Neural cell (in vitro differentiated cells): ENCODE measurements around the gene IGF2BP2. TPM values are rescaled to one million over a fixed set of nuclear protein-coding genes. Genes with fewer than 3 reads are reported as not detected.
A peak's percentile ranks its signal among the peaks of the same experiment; 100 is the strongest.

Source experiments
- H2AFZ ChIP-seq: fragments of 200-600, 300-800 bp; sonication (generic), shearing (Covaris generic); 2 replicates; pipeline ENCODE4 v1.6.0; 2014; ENCODE audit warnings: low read depth, mild to moderate bottlenecking, antibody characterized with exemption, low read length, moderate library complexity
- H3F3A ChIP-seq: fragments of 200-600 bp; shearing (Covaris generic); 2 replicates; pipeline ENCODE4 v1.6.1; 2016; ENCODE audit warnings: mild to moderate bottlenecking, moderate library complexity, mixed read lengths, antibody characterized with exemption, low read length; ENCODE audit not compliant: insufficient read depth, poor library complexity, severe bottlenecking
- H3K27ac ChIP-seq: fragments of 200-600, 300-800 bp; sonication (generic), shearing (Covaris generic); 2 replicates; pipeline ENCODE4 v1.5.1; 2014; ENCODE audit warnings: mild to moderate bottlenecking, low read length, moderate library complexity
- H3K27me3 ChIP-seq: fragments of 300-800, 200-600 bp; sonication (generic), shearing (Covaris generic); 2 replicates; pipeline ENCODE4 v1.6.0; 2014; ENCODE audit warnings: mild to moderate bottlenecking, low read depth, low read length, moderate library complexity; ENCODE audit not compliant: insufficient read depth
- H3K36me3 ChIP-seq: fragments of 300-800, 200-600 bp; sonication (generic), shearing (Covaris generic); 2 replicates; pipeline ENCODE4 v1.5.1; 2014; ENCODE audit warnings: mild to moderate bottlenecking, antibody characterized with exemption, low read length, moderate library complexity; ENCODE audit not compliant: insufficient read depth
- H3K4me2 ChIP-seq: fragments of 300-800, 200-600 bp; sonication (generic), shearing (Covaris generic); 2 replicates; pipeline ENCODE4 v1.6.0; 2014; ENCODE audit warnings: mild to moderate bottlenecking, low read length
- H3K4me3 ChIP-seq: fragments of 300-800, 200-600 bp; sonication (generic), shearing (Covaris generic); 2 replicates; pipeline ENCODE4 v1.5.1; 2014; ENCODE audit warnings: mild to moderate bottlenecking, low read length, moderate library complexity
- H3K79me2 ChIP-seq: fragments of 200-600 bp; shearing (Covaris generic); replicated peaks from 2 replicates; pipeline ENCODE4 v1.6.0; 2014; ENCODE audit warnings: mild to moderate bottlenecking, low read length, moderate library complexity; ENCODE audit not compliant: insufficient read depth
- H3K9ac ChIP-seq: fragments of 300-800, 200-600 bp; sonication (generic), shearing (Covaris generic); 2 replicates; pipeline ENCODE4 v1.6.1; 2016; ENCODE audit warnings: mild to moderate bottlenecking, low read length, mixed read lengths
- H3K9me2 ChIP-seq: fragments of 200-600 bp; shearing (Covaris generic); 2 replicates; pipeline ENCODE4 v1.6.1; 2016; ENCODE audit warnings: mild to moderate bottlenecking, low read length, mixed read lengths; ENCODE audit not compliant: insufficient read depth
- H3K9me3 ChIP-seq: fragments of 200-600, 300-800 bp; sonication (generic), shearing (Covaris generic); 2 replicates; pipeline ENCODE4 v1.6.1; 2016; ENCODE audit warnings: mild to moderate bottlenecking, mixed run types, low read length, moderate library complexity, mixed read lengths
- H4K20me1 ChIP-seq: fragments of 200-600 bp; shearing (Covaris generic); 2 replicates; pipeline ENCODE4 v1.6.1; 2016; ENCODE audit warnings: mild to moderate bottlenecking, mixed run types; ENCODE audit not compliant: insufficient read depth
- CTCF ChIP-seq: fragments of 450-650 bp; IDR thresholded peaks from 2 replicates; pipeline ENCODE4 v1.5.1; 2014; ENCODE audit warnings: antibody characterized with exemption, mild to moderate bottlenecking, moderate library complexity; ENCODE audit not compliant: poor library complexity, severe bottlenecking
- EP300 ChIP-seq: fragments of 450-650 bp; conservative IDR thresholded peaks from 2 replicates; pipeline ENCODE4 v1.6.1; 2014; ENCODE audit warnings: antibody characterized with exemption, mild to moderate bottlenecking, moderate library complexity; ENCODE audit not compliant: poor library complexity, severe bottlenecking
- EZH2 ChIP-seq: fragments of 200-600, 300-800 bp; shearing (Covaris generic), sonication (generic); IDR thresholded peaks from 2 replicates; pipeline ENCODE4 v1.6.1; 2014; ENCODE audit warnings: antibody characterized with exemption, low read length, borderline replicate concordance, mild to moderate bottlenecking; ENCODE audit not compliant: insufficient read depth, poor library complexity, severe bottlenecking
- MXI1 ChIP-seq: fragments of 450-650 bp; conservative IDR thresholded peaks from 2 replicates; pipeline ENCODE4 v1.6.1; 2014; ENCODE audit warnings: antibody characterized with exemption, mild to moderate bottlenecking; ENCODE audit not compliant: poor library complexity, severe bottlenecking
- POLR2AphosphoS5 ChIP-seq: IDR thresholded peaks from 2 replicates; pipeline ENCODE4 v1.6.1; 2012
- RAD21 ChIP-seq: fragments of 450-650 bp; conservative IDR thresholded peaks from 2 replicates; pipeline ENCODE4 v1.6.1; 2014; ENCODE audit warnings: antibody characterized with exemption, mild to moderate bottlenecking, moderate library complexity
- REST ChIP-seq: IDR thresholded peaks from 2 replicates; pipeline ENCODE4 v1.6.1; 2012; ENCODE audit warnings: borderline replicate concordance
- SMC3 ChIP-seq: fragments of 450-650 bp; conservative IDR thresholded peaks from 2 replicates; pipeline ENCODE4 v1.6.1; 2014; ENCODE audit warnings: antibody characterized with exemption, mild to moderate bottlenecking, moderate library complexity; ENCODE audit not compliant: poor library complexity
- TAF1 ChIP-seq: IDR thresholded peaks from 2 replicates; pipeline ENCODE4 v1.6.1; 2012; ENCODE audit warnings: low read depth
- polyA plus RNA-seq: library from polyadenylated mRNA; depleted of rRNA; stranded (reverse); fragments of >200 nt; gene quantifications from 2 replicates; pipeline ENCODE4 v1.2.3, GENCODE V29; 2014

Gene IGF2BP2
- polyA plus RNA-seq, 1 donor from 2014 or later: 46.6 TPM

GRCh38 chr3:185654758-185655145 lies 170.1 kb downstream of the IGF2BP2 start:
- no peak overlapping the region for H3K27ac ChIP-seq
- H3K27me3 ChIP-seq: no peaks in the 10 kb centered on the region
- no peak overlapping the region for H2AFZ ChIP-seq
- no peak for TF ChIP-seq EZH2
- no peak for TF ChIP-seq POLR2AphosphoS5
- no peak for TF ChIP-seq TAF1
- no peak for TF ChIP-seq SMC3
- TF ChIP-seq CTCF: no peak
- TF ChIP-seq MXI1: no peak
- no peak for TF ChIP-seq RAD21
- no peak for TF ChIP-seq REST
- TF ChIP-seq EP300: no peak
- no peaks in the 10 kb centered on the region for H4K20me1 ChIP-seq
- no peaks in the 10 kb centered on the region for H3K9me2 ChIP-seq
- no peaks in the 10 kb centered on the region for H3F3A ChIP-seq
- H3K4me3 ChIP-seq: no peak overlapping the region
- no peak overlapping the region for H3K9ac ChIP-seq
- H3K9me3 ChIP-seq: no peaks in the 10 kb centered on the region
- no peaks in the 10 kb centered on the region for H3K79me2 ChIP-seq
- no peak overlapping the region for H3K4me2 ChIP-seq
- peaks cover 9% of the 10 kb centered on the region for H3K36me3 ChIP-seq

- no peak overlapping the region for H3K4me3 ChIP-seq
- no peaks in the 10 kb centered on the region for H3K9me2 ChIP-seq
- H3K27me3 ChIP-seq: no peaks in the 10 kb centered on the region
- H4K20me1 ChIP-seq: no peaks in the 10 kb centered on the region
- H3K27ac ChIP-seq: no peak overlapping the region
- H3K4me2 ChIP-seq: no peak overlapping the region
- H3K9me3 ChIP-seq: no peaks in the 10 kb centered on the region
- TF ChIP-seq POLR2AphosphoS5 (peak; percentile 7), RAD21 (no peak)
- H3F3A ChIP-seq: no peaks in the 10 kb centered on the region
- H3K36me3 ChIP-seq: peaks cover 9% of the 10 kb centered on the region
- H3K79me2 ChIP-seq: no peaks in the 10 kb centered on the region
- no peak overlapping the region for H3K9ac ChIP-seq
- H2AFZ ChIP-seq: no peak overlapping the region
Measured at GRCh38 chr3:185653949-185654757, 170.7 kb downstream of the IGF2BP2 start.
